Measurements from ENCODE around the gene TAF1.
"Not testable (repeated sequence)": the region's sequence is repeated elsewhere in the genome, so short reads cannot be mapped to it uniquely, and the experiment has no call there.

Gene TAF1

DNA sequence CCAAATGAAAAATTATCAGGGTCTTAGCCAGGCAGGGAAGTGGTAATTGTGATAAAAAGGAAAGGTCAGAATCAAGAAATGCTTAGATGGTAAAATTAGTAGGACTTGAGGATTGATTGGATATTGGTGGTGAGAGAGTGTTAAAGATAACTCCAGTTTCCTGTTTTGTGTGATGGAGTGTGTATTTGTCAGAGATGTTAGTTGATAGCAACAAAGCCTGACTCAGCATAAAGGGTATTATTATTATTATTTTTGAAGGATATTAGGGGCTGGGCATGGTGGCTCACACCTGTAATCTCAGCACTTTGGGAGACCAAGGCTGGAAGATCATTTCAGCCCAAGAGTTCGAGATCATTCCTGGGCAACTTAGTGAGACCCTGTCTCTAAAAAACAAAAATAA, 143.1 kb downstream of the TAF1 start:
- DNase-seq (ENCODE audit: low read depth in 2 of 2) = no peak

DNA sequence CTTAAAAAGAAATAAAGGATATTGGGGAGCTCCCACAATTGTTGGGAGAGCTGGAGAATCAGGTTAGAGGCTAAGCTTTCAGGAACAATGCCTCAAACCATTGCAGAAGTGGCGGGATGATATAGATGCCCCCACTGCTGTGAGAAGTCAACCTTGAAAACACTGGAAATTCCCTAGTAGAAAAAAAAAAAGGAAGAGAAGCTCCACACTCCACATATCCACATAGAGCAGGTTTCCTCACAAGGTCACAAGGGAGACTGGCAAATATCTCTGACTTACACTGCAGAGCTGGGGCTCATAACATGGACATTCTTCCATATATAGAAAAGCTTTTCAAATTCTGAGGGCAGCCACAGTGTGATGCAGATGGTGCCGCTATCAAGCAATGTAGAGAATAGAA, 144.0 kb downstream of the TAF1 start:
- DNase-seq (ENCODE audit: low read depth in 2 of 2) = no peak

DNA sequence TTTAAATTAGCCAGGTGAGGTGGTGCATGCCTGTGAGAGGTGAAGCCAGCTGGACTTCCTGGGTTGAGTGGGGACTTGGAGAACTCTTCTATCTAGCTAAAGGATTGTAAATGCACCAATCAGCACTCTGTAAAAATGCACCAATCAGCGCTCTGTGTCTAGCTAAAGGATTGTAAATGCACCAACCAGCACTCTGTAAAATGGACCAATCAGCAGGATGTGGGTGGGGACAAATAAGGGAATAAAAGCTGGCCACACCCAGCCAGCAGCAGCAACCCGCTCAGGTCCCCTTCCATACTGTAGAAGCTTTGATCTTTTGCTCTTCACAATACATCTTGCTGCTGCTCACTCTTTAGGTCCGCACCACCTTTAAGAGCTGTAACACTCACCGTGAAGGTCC, 147.6 kb downstream of the TAF1 start:
- not testable (repeated sequence) for DNase-seq (ENCODE audit: low read depth in 2 of 2)

DNA sequence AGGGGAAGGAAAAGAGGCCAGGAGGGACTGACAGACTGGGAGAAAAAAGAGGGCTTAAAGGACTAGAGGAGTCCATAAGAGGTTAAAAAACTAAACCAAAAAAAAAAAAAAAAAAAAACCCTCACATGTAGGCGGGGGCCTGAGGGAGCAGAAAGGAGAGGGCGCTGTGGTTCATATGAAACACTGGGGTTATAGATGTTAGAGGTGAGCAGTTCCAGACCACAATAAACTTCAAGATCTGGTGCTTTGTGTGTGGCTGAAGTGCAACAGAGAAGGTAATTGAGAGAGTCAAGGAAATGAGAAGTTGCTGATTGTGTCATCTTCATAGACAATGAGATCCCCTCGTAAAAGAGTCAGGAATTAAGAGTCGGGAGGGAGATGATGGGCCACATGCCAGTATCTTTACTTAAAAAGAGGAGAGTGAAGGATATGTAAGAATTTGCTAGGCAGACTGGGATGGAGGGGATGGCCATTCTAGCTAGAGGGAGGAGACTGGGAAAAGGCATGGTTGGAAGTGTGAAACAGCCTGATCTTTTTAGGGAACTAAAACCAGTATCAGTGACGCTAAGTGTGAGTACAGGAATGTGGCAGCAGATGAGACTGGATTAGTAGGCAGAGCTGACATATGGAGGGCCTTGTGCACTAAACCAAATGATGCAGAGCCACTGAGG, 148.3 kb downstream of the TAF1 start:
- no peak for DNase-seq (ENCODE audit: low read depth in 2 of 2)

DNA sequence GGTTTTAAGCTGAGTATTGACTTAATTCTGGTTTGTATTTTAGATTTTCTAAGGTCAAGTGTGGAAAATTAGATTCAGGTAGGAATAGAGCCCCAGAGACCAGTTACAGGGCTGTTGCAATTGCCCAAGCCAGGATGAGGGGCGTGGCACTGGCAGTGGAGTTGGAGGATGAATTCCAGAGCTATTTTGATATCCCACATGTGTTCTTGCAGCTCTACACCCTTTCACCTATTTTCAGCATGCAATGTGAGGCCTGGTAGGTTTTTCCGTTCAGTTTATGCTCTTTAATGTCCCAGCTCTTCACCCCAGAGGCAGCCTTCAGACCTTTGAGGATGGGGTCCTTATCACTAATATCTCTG, 148.9 kb downstream of the TAF1 start:
- DNase-seq (ENCODE audit: low read depth in 2 of 2) = no peak

Data from stimulated activated CD8-positive, alpha-beta memory T cell treated with anti-CD3 and anti-CD28 coated beads, Interleukin-7, amount 100 ng/mL, for 1 hour (primary cell).